DMS153 treated with DMSO at 0.1 percent for 48 hours (cell line): ENCODE results near the gene PIK3R1.

Experiments
- DNase-seq: peaks from one replicate; lab custom pipeline; 2025; ENCODE audit not compliant: unreplicated experiment; lab: John Stamatoyannopoulos, UW

Gene PIK3R1

DNA sequence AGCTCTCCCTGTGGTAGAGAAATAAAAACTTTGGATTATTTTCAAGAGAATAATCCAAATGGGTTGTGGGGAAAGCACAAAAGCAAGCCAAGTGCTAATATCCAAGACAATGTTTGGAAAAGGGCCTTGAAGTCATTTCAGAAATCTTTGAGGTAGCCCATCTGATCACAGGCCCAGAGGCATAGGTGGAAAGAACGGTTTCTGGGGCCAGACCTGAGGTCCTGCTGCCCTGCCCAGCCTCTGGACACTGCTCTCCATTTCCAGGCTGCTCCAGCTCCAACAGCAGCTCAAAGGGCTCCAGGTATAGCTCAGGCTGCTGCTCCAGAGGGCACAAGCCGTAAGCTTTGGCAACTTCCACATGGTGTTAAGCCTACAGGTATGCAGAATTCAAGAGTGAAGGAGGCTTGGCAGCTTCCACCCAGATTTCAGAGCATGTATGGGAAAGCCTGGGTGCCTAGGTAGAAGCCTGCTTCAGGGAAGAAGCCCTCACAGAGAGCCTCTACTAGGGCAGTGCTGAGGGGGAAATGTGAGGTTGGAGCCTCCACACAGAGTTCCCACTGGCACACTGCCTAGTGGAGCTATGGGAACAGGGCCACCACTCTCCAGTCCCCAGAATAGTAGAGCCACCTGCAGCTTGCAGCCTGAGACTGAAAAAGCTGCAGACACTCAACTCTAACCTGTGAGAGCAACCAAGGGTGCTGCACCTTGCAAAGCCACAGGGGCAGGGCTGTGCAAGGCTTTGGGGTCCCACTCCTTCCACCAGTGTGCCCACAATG is 133.1 kb downstream of the PIK3R1 start:
- DNase-seq: no peak

- DNase-seq: no peak
Observed at GRCh38 chr5:68350176-68350575, 134.6 kb downstream of the PIK3R1 start.
